ENCODE data around the gene FAM120B.

The FAM120B gene

DNA sequence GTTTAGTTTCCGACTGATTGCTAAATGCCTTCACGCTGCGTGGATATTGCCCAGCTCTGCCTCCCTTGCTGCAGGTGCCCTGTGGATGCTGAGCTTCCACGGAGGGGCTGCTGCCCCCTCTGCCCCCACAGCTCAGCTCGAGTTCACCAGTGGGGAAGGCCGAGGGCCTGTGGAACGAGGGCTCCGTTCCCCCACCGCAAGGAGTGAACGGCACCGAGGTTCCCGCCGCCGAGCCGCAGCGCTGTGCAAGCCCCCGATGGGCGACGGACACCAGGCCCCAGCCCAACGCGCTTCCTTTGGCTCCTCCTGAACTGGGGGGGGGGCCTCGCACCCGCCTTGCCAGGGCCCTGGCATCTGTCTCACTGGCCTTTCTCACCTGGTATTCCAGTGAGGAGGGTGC is 33.4 kb upstream of the FAM120B start:
- TF ChIP-seq, protein P1, sequence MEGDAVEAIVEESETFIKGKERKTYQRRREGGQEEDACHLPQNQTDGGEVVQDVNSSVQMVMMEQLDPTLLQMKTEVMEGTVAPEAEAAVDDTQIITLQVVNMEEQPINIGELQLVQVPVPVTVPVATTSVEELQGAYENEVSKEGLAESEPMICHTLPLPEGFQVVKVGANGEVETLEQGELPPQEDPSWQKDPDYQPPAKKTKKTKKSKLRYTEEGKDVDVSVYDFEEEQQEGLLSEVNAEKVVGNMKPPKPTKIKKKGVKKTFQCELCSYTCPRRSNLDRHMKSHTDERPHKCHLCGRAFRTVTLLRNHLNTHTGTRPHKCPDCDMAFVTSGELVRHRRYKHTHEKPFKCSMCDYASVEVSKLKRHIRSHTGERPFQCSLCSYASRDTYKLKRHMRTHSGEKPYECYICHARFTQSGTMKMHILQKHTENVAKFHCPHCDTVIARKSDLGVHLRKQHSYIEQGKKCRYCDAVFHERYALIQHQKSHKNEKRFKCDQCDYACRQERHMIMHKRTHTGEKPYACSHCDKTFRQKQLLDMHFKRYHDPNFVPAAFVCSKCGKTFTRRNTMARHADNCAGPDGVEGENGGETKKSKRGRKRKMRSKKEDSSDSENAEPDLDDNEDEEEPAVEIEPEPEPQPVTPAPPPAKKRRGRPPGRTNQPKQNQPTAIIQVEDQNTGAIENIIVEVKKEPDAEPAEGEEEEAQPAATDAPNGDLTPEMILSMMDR (IDR thresholded peaks at IDR 0.05; ENCODE audit: borderline replicate concordance, insufficient read depth, low read depth, low read length): no peak
- no peak overlapping the region for H3K4me3 ChIP-seq (ENCODE audit: low read depth, low read length)

- H3K4me3 ChIP-seq (ENCODE audit: low read depth, low read length): no peak overlapping the region
Observed at GRCh38 chr6:170273681-170274080, 32.9 kb upstream of the FAM120B start.

GRCh38 chr6:170274713-170275560 is 31.6 kb upstream of the FAM120B start:
- H3K4me3 ChIP-seq (ENCODE audit: low read depth, low read length): no peak overlapping the region
- TF ChIP-seq, protein P1 (IDR thresholded peaks at IDR 0.05; ENCODE audit: borderline replicate concordance, insufficient read depth, low read depth, low read length): no peak

More at GRCh38 chr6:170273681-170274080, 32.9 kb upstream of the FAM120B start:
- TF ChIP-seq, protein P1 (IDR thresholded peaks at IDR 0.05; ENCODE audit: borderline replicate concordance, insufficient read depth, low read depth, low read length): no peak

- TF ChIP-seq, protein P1 (IDR thresholded peaks at IDR 0.05; ENCODE audit: borderline replicate concordance, insufficient read depth, low read depth, low read length): no peak
- H3K4me3 ChIP-seq (ENCODE audit: low read depth, low read length): no peak overlapping the region
Observed at GRCh38 chr6:170276369-170277057, 30.0 kb upstream of the FAM120B start.

DNA sequence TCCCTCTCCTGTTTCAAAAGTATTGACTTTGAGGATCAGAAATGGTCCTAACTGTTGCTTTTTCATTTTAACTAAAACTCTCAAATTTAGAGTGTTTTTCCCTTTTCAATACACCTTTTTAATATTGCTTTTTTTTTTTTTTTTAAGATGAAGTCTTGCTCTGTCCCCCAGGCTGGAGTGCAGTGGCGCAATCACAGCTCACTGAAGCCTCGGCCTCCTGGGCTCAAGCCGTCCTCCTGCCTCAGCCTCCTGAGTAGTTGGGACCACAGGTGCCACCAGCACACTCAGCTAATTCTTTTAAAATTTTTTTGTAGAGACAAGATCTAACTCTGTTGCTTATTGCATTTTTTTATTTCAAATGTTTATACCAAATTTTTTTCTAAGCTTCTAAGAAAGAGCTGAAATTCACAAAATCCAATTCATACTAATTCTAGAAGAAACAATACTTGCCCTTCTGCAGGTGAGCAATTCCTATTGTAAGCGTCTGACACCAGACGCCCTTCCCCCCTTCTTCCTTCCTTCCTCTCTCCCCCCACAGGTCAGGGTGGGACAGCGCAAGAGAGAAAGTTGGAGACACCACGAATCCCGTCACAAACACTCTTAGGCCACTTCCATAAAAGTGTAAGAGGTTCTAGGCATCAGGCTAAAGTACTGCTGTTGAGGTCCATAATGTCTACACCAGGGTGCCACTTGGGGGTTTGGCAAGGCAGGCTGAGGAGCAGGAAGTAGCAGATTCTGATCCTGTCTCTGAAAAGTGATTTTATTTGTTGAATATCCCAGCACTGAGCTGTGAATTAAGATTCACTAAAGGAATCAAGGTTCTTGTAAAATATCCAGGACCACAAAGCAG is 28.4 kb upstream of the FAM120B start:
- H3K4me3 ChIP-seq (ENCODE audit: low read depth, low read length): no peak overlapping the region
- TF ChIP-seq, protein P1 (IDR thresholded peaks at IDR 0.05; ENCODE audit: borderline replicate concordance, insufficient read depth, low read depth, low read length): no peak

DNA sequence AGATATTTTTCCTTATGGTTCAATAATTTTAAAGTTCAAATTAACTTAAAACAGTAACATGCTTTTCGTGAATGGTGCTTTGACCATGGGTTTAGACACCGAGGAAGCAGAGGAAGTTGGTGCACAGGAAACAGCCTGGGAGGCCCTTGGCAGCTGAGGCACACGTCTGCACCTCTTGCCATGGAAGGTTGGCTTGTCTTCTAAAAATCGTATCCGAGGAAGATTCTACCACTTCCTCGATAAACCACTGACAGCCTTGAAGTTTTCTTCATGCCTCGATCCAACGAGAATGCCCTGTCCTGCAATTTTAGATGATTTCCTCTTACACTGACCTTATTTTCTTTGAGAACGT is 27.8 kb upstream of the FAM120B start:
- TF ChIP-seq, protein P1 (IDR thresholded peaks at IDR 0.05; ENCODE audit: borderline replicate concordance, insufficient read depth, low read depth, low read length): no peak
- no peak overlapping the region for H3K4me3 ChIP-seq (ENCODE audit: low read depth, low read length)

All from GM12875 (cell line).